HUES48 (cell line): ENCODE measurements around the gene DDX11.
"Not testable (repeated sequence)": the region's sequence is repeated elsewhere in the genome, so short reads cannot be mapped to it uniquely, and the experiment has no call there.

ENCODE experiments used
- H3K27ac ChIP-seq: one replicate; pipeline ENCODE4 v1.7.0; 2013; ENCODE audit warnings: low read depth, low read length, inconsistent platforms
- H3K27me3 ChIP-seq: 2 replicates; pipeline ENCODE4 v1.6.1; 2013; ENCODE audit warnings: mild to moderate bottlenecking, low read length; ENCODE audit not compliant: control insufficient read depth, insufficient read depth
- H3K36me3 ChIP-seq: 2 replicates; pipeline ENCODE4 v1.6.1; 2013; ENCODE audit warnings: low read length; ENCODE audit not compliant: control insufficient read depth, insufficient read depth
- H3K4me1 ChIP-seq: 2 replicates; pipeline ENCODE4 v1.6.1; 2013; ENCODE audit warnings: mild to moderate bottlenecking, low read length; ENCODE audit not compliant: control insufficient read depth, insufficient read depth
- H3K4me3 ChIP-seq: 2 replicates; pipeline ENCODE4 v1.5.1; 2013; ENCODE audit warnings: mild to moderate bottlenecking, low read depth, low read length
- H3K9ac ChIP-seq: 2 replicates; pipeline ENCODE4 v1.6.1; 2013; ENCODE audit warnings: mild to moderate bottlenecking, low read depth, low read length, moderate library complexity
- H3K9me3 ChIP-seq: 2 replicates; pipeline ENCODE4 v1.6.1; 2013; ENCODE audit warnings: low read length; ENCODE audit not compliant: control insufficient read depth, insufficient read depth

Gene DDX11

DNA sequence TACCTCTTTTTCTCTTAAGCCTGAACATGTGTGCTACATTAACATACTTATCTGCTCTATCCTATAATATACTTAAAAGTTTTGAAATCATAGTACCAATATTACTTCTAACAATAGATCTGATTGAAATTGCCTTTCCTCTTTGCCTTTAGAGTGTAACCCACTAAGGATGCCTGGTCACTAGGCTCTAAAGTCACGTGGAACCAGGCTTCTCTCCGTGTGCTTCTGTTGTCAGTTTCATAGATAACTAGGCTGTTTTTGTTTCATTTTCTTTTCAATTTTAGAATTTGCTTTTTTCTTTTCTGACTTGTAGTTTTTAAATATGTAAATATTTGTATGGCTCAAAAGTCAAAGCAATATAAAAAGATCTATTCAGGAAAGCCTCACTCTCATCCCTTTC lies 25.8 kb downstream of the DDX11 start:
- H3K4me3 ChIP-seq, H3K27me3 ChIP-seq, H3K27ac ChIP-seq, H3K4me1 ChIP-seq, H3K9me3 ChIP-seq, H3K9ac ChIP-seq: not testable (repeated sequence)
- H3K36me3 ChIP-seq = peaks cover 56% of the 10 kb centered on the region

DNA sequence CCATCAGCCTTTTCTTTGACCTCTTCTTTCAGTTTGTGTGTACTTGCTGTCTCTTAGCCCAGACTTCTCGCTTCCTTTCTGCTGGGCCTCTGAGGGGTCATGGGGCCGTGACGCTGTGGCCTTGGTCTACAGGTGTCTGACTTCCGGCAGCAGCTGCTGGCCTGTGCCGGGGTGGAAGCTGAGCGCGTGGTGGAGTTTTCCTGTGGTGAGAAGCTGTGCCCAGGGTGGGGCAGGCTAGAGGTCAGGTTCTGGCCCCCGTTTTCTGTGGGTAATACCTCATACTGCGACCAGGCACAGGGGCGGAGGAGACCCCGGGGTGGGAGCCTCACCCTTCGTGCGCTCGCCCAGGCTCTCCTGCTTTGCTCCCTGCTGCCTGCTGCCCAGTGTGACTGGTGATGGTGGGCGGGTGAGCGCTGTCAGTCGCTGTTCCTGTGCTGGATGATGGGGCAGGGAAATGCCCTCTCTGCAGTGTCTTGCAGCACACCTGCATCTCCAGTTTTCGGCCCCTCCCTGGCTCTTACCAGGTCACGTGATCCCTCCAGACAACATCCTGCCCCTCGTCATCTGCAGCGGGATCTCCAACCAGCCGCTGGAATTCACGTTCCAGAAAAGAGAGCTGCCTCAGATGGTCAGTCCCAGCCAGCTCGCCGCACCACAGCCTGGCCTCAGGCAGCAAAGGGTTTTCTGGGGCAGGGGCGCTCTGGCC lies 27.0 kb downstream of the DDX11 start:
- H3K9ac ChIP-seq, H3K27me3 ChIP-seq: not testable (repeated sequence)
- H3K36me3 ChIP-seq = peaks cover 49% of the 10 kb centered on the region

DNA sequence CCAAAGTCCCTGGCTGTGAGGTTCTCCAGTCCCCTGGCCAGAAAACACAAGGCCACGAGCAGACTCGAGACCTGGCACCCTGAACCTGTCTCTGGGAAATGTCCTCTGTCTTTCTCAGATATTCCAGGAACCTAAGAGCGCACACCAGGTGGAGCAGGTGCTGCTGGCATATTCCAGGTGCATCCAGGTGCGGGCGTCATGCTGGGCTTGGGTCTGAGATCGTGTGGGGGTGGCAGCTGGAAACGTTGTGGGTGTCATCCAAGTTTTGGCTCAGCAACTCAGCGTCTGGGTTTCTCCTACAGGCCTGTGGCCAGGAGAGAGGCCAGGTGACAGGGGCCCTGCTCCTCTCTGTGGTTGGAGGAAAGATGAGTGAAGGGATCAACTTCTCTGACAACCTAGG lies 28.5 kb downstream of the DDX11 start:
- H3K9ac ChIP-seq, H3K4me3 ChIP-seq, H3K27me3 ChIP-seq, H3K4me1 ChIP-seq, H3K9me3 ChIP-seq, H3K27ac ChIP-seq: not testable (repeated sequence)
- peaks cover 35% of the 10 kb centered on the region for H3K36me3 ChIP-seq

More for the DNA sequence above, 27.0 kb downstream of the DDX11 start:
- H3K4me1 ChIP-seq, H3K4me3 ChIP-seq, H3K27ac ChIP-seq, H3K9me3 ChIP-seq: not testable (repeated sequence)

DNA sequence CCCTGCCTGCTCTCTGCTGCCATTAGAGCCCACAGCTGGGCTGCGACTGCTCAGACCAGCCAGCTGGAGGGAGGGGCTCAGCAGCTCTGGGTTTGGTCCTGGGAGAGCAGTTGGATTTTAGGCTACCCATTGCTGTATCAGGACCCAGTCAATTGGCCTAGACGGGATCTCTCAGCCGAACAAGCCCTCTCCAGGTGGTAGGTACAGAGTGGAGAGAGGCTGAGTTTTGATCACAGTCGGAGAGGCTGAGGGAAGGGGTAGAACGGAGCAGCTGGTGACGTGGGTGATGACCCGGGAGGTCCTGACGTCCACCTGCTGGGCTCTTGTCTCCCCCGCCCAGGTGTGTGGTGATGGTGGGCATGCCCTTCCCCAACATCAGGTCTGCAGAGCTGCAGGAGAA lies 28.9 kb downstream of the DDX11 start:
- H3K36me3 ChIP-seq = peaks cover 34% of the 10 kb centered on the region
- not testable (repeated sequence) for H3K27ac ChIP-seq

DNA sequence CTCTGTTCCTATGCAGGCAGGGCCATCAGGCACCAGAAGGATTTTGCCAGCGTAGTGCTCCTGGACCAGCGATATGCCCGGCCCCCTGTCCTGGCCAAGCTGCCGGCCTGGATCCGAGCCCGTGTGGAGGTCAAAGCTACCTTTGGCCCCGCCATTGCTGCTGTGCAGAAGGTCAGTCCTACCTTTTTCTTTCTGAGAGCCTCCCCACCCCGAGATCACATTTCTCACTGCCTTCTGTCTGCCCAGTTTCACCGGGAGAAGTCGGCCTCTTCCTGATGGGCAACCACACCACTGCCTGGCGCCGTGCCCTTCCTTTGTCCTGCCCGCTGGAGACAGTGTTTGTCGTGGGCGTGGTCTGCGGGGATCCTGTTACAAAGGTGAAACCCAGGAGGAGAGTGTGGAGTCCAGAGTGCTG lies 29.9 kb downstream of the DDX11 start:
- peaks cover 32% of the 10 kb centered on the region for H3K36me3 ChIP-seq
- not testable (repeated sequence) for H3K27me3 ChIP-seq, H3K4me1 ChIP-seq, H3K9me3 ChIP-seq, H3K9ac ChIP-seq, H3K4me3 ChIP-seq, H3K27ac ChIP-seq

More for the DNA sequence above, 28.9 kb downstream of the DDX11 start:
- H3K9ac ChIP-seq, H3K9me3 ChIP-seq, H3K27me3 ChIP-seq, H3K4me3 ChIP-seq, H3K4me1 ChIP-seq: not testable (repeated sequence)

DNA sequence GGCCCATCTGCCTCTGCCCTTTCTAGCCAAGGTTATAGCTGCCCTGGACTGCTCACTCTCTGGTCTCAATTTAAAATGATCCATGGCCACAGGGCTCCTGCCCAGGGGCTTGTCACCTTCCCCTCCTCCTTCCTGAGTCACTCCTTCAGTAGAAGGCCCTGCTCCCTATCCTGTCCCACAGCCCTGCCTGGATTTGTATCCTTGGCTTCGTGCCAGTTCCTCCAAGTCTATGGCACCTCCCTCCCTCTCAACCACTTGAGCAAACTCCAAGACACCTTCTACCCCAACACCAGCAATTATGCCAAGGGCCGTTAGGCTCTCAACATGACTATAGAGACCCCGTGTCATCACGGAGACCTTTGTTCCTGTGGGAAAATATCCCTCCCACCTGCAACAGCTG lies 30.6 kb downstream of the DDX11 start:
- peaks cover 32% of the 10 kb centered on the region for H3K36me3 ChIP-seq
- not testable (repeated sequence) for H3K4me3 ChIP-seq, H3K9me3 ChIP-seq, H3K4me1 ChIP-seq, H3K27ac ChIP-seq, H3K9ac ChIP-seq, H3K27me3 ChIP-seq

DNA sequence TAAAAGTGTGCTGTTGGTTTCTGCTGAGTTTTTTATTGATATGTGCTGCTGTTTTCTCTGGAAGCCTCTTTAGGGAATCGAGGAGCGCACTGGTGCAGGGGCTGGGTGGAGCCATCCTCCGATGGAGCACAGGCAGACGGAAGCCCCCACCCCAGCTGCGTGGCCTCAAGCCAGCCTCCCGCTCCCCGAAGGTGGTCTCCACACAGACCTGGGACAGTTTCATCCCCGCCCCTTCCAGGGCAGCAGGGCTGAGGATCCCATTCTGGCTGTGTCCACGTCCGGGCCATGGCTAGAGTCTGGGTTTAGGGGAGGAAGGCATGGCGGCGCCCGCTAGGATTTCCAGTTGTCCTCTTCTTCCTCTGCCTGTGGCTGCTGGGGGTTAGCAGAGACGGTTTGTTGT lies 31.1 kb downstream of the DDX11 start:
- not testable (repeated sequence) for H3K9me3 ChIP-seq, H3K4me1 ChIP-seq, H3K4me3 ChIP-seq, H3K9ac ChIP-seq, H3K27ac ChIP-seq, H3K27me3 ChIP-seq
- H3K36me3 ChIP-seq = peaks cover 32% of the 10 kb centered on the region

DNA sequence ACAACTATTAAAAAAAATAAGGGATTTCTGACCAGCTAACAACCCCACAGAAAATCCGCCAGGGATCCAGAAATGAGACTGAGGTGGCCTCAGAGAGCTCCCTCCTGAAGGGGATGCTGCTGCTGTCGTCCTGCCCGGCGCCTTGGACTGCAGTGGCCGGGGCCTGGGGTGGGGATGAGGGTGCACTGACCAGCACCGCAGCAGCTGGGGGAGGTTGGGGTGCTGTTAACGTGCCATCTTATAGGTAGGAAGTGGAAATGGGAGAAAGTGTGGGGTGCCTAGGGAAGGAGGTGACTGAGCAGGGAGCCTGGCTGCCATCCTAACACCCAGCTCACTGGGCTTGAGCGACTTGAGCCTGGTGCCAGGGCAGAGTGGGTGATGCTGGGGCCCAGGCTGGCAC lies 32.0 kb downstream of the DDX11 start:
- H3K27ac ChIP-seq = no peak overlapping the region
- no peaks in the 10 kb centered on the region for H3K4me1 ChIP-seq
- peaks cover 26% of the 10 kb centered on the region for H3K36me3 ChIP-seq
- H3K9me3 ChIP-seq = no peaks in the 10 kb centered on the region
- H3K9ac ChIP-seq = no peak overlapping the region
- H3K27me3 ChIP-seq = no peaks in the 10 kb centered on the region
- H3K4me3 ChIP-seq = no peak overlapping the region

DNA sequence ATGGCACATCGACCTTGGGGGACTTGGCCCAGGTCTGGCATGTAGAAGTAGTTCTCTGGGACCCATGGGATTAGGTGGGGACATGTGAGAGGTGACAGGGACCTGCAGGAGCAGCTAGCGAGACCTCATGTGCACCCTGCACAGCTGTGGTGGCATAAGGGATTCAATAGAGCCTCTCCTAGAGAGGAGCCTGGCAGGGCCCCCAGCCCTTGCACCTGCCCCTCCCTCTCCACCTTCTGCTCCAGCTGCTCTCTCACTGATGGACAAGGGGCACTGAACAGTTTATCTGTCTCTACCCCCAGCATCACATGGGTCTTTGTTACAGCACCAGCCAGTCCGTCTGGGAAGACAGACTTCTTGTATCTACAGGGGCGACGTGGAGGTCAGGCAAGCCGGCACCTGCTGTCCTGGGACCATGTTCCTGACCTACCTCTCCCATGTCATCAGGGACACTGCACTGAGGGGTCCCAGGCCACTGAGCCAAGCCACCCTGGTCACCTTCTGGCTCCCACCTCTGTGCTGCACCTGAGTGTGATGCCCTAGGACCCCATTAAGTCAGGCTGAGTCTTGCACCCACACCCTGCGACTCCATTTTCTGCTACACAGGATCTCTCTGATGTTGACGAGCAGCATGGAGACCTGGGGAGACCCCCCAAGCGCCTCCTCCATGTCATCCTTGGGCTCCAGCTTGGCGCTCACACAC lies 32.6 kb downstream of the DDX11 start:
- H3K4me1 ChIP-seq = no peaks in the 10 kb centered on the region
- H3K27me3 ChIP-seq = no peaks in the 10 kb centered on the region
- no peak overlapping the region for H3K27ac ChIP-seq
- H3K36me3 ChIP-seq = peaks cover 22% of the 10 kb centered on the region
- no peak overlapping the region for H3K4me3 ChIP-seq
- no peaks in the 10 kb centered on the region for H3K9me3 ChIP-seq
- no peak overlapping the region for H3K9ac ChIP-seq

DNA sequence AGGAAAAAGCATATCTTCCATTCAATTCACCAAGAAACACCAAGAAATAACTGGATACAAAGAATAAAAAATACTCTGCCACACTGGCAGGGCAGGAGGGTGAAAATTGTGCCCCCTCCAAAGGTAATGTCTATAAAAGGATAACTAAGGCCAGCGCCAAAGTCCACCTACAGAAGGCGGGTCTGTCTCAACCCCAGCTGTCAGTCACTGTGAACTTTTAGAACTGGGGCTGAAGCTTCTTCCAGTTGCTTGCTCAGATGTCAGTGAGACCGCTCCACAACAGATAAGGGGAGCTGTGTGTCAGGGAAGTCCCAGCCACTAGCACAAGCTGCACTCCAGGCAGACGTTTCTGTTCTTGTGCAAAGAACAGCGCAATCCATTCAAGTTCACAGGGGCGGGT lies 36.1 kb downstream of the DDX11 start:
- H3K4me1 ChIP-seq, H3K36me3 ChIP-seq, H3K27me3 ChIP-seq, H3K9me3 ChIP-seq, H3K27ac ChIP-seq, H3K9ac ChIP-seq, H3K4me3 ChIP-seq: not testable (repeated sequence)

DNA sequence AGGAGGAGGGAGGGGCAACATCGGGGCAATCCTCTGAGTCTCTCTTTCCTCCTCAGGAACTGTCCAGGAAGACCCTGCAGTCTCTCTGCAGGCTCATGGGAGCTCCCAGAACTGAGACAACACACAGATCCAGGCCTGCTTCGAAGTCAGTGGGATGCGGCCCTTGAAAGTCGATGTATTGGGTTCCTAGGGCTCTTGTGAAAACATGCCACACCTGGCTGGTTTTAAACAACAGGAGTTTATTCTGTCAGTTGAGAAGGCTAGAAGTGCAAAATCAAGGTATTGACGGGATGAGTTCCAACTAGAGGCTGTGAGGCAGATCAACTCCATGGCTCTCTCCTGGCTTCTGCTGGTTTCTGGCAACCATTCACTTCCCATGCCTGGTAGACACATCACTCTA lies 36.6 kb downstream of the DDX11 start:
- not testable (repeated sequence) for H3K9ac ChIP-seq, H3K9me3 ChIP-seq, H3K4me1 ChIP-seq, H3K27me3 ChIP-seq, H3K27ac ChIP-seq, H3K36me3 ChIP-seq, H3K4me3 ChIP-seq
